ENCODE measurements around the gene ACAP2. TPM values are rescaled to one million over a fixed set of nuclear protein-coding genes. Genes with fewer than 3 reads are reported as not detected.
"Not testable (repeated sequence)": the region's sequence is repeated elsewhere in the genome, so short reads cannot be mapped to it uniquely, and the experiment has no call there.

The ACAP2 gene
- total RNA-seq, 1 donor from 2014 or later, result 31.4 TPM

DNA sequence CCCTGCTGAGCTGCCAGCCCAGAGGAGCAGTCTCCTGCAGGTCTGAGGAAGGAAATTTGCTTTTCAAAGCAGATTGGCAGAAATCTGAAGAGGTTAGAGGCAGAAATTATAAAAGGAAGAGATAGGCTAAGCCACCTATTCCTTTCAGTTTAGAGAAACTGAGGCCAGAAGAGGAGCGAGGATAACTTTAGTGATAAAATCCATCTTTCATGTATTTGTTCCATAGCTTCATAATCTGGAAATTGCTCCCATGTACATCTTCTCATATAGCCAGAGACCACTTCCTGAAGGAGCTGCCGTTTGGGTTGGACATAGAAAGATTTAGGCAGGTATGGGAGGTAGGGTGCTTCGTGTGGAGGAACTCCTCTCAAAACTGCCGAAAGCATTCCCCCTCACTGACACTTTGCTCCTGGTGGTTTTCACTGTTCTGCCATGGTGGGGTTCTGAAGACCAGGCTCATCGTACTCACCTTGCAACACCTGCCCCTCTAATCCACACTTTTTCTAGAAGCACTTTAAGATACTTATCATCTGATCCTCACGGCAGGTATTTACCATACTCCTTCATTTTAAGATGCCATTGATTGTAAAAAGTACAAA lies 670 bp upstream of the ACAP2 start:
- DNase-seq (ENCODE audit: low read depth), result no peak

DNA sequence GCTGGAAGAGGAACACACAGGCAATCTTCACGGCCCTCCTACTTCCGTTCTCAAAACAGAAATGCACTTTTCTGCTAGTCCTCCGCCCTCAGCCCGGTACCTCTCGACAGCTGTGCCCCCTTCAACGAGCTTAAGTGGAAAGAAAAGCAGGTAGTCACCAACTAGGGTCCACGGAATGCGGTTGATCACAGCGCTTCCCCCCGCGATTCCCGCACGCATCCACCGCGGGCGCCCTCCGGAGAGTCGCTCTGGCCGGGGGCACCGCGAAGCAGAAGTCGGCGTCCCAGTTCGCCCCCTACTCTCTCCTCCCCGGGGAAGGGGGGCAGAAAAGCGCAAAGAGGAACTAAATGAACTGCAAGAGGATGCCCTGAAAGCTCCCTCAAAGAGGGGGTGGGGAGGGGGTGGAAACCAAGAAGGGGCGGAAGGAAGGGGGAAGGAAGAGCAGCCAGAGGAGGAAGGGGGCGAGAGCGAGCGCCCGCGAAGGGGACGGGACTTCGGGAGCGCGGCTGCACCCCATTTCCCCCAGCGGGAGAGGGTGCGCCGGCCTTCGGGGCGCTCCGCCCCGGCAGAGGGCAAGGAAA lies 738 bp downstream of the ACAP2 start:
- peak; percentile 35 for DNase-seq (ENCODE audit: low read depth)

DNA sequence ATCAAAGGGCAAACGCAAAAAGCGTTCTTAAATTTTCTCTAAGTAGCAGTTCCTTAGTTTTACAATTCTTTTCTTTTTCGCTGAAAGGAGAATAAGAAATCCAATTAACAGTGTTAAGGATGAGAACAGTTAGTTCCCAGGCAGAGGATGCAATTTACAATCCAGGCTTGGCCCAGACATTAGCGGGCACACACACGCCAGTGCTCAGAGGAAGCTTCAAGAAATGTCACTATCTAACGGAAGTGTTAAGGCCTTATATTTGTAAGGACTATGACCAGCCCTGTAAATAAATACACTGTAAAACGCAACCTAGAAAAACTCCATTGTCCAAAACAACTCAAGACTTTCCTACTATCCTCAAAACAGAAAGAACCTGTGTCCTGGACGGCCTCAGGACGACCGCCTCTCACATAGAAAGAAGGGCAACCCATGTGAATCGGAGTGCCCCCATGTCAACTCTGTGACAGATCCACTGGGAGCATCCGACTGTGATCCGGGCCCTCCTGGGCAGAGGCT lies 1.3 kb downstream of the ACAP2 start:
- peak; percentile 64 for DNase-seq (ENCODE audit: low read depth)

DNA sequence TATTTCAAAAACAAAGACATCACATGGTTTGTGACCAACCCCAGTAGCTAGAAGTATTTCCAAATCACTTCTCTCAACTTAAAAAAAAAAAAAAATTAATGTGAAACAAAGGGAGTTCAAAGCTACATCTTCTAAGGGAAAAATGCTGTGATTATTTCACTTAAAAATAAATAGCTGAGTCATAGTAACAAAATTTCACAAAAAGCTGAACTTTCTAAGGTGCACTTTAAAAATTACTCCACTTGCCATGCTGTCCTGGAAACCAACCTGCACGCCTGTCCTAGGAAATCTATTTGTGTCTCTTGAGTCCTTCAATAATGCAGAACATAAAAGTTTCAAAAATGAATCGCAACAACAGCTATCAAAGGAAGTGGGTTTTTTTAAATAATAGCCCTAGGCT lies 1.8 kb downstream of the ACAP2 start:
- DNase-seq (ENCODE audit: low read depth), result no peak

DNA sequence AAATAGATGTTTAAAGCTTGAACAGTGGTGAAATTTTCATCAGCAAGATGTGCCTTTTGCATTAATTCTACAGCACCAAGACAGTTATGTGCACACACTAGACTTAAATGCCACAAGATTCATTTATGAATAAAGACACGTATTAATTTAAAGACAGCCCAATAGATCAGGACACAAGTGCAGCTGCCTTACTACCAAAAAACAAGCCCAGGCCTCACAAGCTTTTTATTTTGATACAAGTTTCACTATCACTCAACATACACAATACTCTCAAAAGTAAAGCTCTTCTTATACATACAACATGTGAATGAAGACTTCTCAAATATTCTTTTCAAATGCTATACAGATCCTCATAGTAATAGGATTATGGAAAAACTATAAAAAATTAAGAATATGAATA lies 2.4 kb downstream of the ACAP2 start:
- no peak for DNase-seq (ENCODE audit: low read depth)

DNA sequence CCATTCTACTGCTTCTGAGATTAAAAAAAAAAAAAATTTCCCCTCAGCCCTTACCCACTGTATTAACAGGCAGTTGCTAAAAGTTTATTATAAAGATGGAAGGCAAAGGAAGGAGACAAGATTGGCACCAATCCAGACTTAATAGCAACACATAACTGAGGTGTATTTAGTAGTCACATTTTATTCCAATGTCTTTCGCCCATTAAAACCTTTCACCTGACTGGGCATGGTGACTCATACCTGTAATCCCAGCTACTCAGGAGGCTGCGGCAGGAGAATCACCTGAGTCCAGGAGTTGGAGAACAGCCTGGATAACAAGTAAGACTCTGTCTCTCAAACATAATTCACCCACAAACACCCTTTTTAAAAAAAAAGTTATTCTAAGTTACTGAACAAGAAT lies 4.4 kb downstream of the ACAP2 start:
- no peak for DNase-seq (ENCODE audit: low read depth)

DNA sequence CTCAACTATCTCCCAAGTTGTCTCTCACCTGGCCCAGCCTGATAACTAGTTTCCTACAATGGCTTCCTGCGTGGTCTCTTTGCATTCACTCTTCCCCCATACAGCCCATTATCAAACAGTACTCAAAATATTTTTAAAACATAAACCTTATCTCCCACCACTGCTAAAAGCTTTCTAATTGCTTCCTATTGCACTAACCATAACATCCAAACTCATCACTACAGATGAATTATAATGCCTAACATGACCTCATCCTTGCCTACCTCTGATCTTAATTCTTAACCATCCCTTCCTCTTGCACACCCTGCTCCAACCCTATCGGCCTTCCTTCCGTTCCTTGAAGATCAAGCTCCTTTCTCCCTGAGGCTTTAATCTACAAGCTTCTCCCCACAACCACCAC lies 17.0 kb downstream of the ACAP2 start:
- no peak for DNase-seq (ENCODE audit: low read depth)

DNA sequence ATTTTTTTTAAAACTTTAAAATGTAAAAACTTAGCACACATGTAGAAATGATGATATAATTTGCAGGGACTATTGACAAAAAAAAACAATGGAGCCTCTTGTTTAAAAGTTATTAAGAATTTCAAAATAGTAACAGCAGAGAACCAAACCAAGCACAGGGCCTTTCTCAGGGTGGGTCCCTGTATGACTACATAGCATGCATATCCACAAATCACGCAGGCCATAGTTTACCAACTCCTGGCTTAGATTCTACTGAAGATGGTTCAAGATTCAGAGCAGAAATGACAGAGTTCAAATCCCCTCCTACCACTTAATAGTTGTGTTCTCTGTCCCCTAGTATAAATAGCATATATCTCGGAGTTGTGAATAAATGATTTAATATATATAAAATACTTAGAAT lies 19.0 kb downstream of the ACAP2 start:
- no peak for DNase-seq (ENCODE audit: low read depth)

DNA sequence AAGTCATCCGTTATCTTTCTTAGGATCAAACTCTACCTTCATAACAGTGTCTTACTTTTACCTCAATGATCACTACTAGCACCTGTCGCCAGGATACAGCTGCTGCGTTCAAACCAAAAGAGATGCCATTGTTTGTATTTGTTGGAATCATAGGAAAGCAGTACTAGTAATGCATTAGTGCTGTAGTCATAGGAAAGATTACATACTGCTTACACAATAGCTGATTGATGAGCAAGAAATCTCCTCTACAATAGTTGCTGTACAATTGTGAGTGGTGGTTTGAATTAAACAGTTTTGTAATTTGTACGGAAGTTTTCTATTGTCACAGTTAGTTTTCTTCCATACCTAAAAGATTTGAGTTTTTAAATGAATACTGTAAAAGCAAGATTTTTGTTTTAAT lies 21.4 kb downstream of the ACAP2 start:
- DNase-seq (ENCODE audit: low read depth), result no peak

DNA sequence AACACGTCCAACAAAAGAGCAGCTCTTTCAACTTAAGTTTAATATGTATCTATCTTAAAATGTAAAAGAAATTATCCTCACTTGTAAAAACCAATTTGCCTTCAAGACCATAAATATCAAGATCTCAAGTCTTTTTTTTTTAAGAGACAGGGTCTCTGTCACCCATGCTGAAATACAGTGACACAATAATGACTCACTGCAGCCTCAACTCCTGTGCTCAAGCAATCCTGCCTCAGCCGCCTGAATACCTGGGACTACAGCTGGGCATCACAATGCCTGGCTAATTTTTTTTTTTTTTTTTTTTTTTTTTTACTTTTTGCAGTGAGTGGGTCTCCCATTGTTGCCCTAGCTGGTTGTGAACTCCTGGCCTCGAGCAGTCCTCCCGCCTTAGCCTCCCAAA lies 26.0 kb downstream of the ACAP2 start:
- DNase-seq (ENCODE audit: low read depth), result no peak

DNA sequence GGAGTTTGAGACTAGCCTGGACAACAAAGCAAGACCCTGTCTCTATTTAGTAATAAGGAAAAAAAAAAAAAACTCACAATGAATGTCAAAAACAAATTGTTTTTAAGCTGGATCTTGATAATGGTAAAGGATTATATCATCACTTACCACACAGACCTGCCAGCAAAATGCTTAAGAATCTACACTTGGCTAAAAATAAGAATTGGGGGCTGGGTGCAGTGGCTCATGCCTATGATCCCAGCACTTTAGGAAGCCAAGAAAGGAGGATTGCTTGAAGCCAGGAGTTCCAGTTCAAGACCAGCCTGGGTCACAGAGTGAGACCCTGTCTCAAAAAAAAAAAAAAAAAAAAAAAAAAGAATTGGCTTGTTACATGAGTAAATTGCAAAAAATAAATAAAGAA lies 31.0 kb downstream of the ACAP2 start:
- DNase-seq (ENCODE audit: low read depth), result no peak

DNA sequence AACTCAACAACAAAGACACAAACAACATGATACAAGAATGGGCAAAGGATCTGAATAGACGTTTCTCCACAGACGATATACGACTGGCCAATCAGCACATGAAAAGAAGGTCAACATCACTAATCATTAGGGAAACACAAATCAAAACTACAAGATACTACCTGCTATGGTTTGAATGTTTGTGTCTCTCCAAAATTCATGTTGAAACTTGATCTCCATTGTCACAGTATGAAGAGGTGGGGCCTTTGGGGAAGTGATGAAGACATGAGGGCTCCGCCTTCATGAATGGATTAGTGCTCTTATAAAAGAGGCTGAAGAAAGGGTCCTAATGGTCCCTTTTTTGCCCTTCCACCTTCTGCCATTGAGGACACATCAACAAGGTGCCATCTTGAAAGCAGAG lies 32.3 kb downstream of the ACAP2 start:
- no peak for DNase-seq (ENCODE audit: low read depth)

DNA sequence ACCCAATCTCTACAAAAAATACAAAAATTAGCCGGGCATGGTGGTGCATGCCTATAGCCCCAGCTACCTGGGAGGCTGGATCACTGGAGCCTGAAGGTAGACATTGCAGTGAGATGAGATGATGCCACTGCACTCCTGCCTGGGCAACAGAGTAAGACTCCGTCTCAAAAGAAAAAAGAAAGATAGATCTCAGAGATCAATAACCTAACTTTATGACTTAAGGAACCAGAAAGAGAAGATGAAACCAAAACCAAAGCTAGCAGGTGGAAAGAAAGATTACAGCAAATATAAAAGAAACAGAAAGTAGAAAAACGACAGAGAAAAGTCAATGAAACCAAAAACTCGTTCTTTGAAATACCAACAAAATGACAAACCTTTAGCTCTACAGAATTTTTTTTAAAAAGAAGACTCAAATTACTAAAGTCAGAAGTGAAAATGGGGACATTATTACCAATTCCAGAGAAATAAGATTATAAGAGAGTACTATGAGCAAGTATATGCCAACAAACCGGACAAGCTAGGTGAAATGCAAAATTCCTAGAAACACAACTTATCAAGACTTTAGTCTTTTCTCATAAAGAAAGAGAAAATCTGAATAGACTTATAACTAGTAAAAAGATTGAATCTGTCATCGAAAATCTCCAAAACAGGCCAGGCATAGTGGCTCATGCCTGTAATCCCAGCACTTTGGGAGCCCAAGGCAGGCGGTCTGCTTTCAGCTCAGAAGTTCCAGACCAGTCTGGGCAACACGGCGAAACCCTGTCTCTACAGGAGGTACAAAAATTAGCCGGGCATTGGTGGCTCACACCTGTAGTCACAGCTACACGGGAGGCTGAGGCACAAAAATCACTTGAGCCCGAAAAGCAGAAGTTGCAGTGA lies 35.0 kb downstream of the ACAP2 start:
- DNase-seq (ENCODE audit: low read depth), result no peak

DNA sequence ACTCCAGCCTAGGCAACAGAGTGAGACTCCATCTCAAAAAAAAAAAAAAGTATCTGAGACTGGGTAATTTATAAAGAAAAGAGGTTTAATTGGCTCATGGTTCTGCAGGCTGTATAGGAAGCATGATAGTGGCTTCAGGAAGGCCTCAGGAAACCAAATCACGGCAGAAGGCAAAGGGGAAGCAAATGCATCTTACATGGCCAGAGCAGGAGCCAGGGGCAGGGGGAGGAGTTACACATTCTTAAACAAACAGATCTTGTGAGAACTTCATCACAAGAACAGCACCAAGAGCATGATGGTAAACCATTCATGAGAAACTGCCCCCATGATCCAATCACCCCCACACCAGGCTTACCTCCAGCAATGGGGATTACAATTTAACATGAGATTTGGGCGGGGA lies 37.2 kb downstream of the ACAP2 start:
- no peak for DNase-seq (ENCODE audit: low read depth)

DNA sequence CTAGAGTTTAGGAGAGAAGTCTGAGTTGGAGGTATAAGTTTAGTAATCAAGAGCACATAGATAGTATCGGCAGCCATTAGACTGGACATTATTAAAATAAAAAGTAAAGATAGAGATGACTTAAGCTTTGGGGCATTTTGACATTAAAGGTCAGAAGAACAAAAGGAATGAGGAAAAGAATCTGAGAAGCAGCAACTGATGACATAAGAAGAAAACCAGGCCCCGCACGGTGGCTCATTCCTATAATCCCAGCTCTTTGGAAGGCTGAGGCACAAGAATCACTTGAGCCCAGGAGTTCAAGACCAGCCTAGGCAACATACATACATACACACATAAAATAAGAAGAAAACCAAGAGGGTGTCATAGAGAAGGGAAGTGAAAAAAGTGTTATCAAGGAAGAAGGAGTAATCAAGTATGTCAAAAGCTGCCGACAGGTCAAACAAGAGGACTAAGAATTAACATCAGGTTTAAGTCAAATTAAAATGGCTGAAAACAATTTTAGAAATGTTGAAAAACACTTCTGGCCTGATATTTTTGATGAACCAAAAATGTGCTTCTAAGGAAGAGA lies 38.9 kb downstream of the ACAP2 start:
- DNase-seq (ENCODE audit: low read depth), result no peak

DNA sequence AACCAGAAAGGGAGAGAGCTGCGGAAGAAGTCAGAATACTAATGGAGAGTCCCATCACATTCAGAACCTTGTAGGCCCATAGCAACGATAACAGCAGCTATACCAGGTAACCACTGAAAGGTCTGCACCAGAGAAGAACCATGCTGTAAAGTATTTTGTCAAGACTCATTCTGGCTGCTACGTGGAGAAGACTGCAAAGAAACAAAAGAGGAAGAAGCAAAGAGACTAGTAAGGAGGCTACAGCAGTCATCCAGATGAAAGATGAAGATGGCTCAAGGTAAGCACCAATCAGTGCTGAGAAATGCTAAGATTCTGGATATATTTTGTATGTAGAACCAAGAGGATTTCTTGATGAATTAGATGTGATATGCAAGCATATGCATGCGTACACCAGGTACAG lies 39.6 kb downstream of the ACAP2 start:
- no peak for DNase-seq (ENCODE audit: low read depth)

DNA sequence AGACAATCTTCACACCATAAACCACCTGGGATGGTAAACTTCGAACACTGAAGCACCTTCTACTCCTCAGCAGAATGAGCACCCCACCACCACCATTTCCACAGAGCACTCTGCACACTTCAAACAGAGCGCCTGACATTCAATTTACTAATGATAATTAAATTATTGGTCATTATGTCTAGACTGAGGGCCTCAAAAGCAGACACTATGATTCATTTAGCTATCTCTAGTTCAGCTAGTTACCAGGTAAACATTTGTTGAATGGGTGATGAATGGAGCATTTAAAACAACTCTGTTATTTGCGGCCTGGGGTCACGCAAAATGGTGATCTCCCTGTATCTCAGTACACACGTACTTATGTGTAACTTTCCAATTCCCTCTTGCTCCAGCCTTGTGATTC lies 40.9 kb downstream of the ACAP2 start:
- DNase-seq (ENCODE audit: low read depth), result no peak

DNA sequence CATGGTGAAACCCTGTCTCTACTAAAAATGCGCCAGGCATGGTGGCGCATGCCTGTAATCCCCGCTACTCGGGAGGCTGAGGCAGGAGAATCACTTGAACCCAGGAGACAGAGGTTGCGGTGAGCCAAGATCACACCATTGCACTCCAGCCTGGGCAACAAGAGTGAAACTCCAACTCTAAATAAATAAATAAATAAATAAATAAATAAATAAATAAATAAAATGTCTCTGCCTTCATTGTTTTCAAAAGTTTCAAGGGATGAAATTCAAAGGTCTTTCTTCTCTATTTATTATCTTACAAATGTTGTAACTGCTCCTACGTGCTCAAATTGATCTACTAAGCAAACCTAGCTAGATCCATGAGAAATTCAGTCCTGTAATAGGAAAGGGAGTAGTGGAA lies 44.4 kb downstream of the ACAP2 start:
- DNase-seq (ENCODE audit: low read depth), result not testable (repeated sequence)

DNA sequence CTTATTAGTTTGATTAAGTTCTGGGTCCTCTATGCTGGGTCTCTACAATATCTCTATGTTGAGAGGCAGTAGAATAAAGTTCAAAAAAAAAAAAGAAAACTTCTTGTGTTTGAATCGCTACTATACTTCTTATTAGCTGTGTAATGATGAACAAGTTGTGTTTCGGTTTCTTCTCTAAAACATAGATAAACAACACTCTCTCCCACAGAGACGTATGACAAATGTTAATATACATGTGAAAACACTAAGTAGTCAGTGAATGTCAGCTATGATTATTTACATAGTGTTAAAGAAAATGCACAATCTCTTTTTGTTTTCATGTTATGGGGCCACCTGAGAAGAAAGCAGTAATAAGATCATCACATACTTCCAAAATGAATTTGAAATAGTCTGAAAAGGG lies 45.3 kb downstream of the ACAP2 start:
- no peak for DNase-seq (ENCODE audit: low read depth)

DNA sequence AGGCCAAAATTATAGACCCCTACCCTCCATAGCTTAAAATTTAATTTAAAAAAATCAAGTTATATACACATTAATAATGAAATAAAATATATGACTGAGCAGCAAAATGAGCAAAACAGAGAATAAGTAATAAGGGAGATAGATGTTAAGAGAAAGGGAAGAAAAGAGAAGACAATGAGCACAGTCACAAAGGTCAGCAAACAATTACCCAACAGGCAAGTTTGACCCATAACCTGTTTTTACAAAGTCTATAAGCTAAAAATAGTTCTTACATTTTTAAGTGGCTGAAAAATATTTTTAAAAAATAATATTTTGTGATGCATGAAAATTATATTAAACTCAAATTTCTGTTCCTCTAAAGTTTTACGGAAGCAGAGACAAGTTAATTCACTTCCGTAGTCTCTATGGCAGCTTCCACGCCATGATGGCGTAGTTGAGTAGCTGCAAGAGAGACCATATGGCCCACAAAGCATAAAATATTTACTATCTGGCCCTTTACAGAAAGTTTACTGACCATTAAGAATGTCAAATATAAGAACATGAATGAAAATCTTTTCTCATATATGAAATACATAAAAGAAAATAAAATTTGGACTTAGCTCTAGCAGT lies 47.5 kb downstream of the ACAP2 start:
- no peak for DNase-seq (ENCODE audit: low read depth)

DNA sequence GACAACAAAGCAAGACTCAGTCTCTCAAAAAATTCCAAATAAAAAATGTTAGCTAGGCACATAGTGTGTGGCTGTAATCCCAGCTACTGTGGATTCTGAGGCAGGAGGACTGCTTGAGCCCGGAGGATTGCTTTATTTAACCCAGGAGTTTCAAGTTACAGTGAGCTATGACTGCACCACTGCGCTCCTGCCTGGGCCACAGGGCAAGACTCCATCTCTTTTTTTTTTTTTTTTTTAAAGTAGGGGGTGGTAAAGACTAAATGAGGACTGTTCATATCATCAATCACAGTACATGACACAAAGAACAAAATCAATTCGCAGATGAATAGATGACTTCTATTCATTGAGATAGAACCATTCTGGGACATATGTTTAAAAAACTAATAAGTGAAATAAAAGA lies 48.1 kb downstream of the ACAP2 start:
- peak; percentile 39 for DNase-seq (ENCODE audit: low read depth)

DNA sequence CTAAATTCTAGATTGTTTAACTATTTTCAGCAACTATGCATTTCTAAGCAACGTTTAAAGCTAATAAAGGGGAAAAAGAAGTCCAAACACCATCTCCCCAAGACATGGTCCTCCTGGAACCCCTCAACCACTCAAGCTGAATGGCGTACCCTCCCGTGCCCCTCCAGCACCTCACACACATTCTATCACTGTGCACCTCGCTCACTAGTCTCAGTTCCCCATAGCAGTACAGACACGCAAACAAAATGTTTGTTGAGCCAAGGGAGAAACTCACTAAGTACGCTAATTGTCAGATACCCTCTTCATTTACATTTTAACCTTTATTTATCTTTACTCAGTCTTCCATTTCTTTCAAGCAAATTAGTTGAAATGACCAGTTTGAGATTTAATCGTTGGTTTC lies 48.8 kb downstream of the ACAP2 start:
- no peak for DNase-seq (ENCODE audit: low read depth)
